Measurements from ENCODE around the gene FREM1.

- TF ChIP-seq POLR2AphosphoS5 (IDR thresholded peaks at IDR 0.05; ENCODE audit: low read depth, low read length) (no peak), CTCF (IDR thresholded peaks at IDR 0.05) (no peak), ZBTB33 (IDR thresholded peaks at IDR 0.05; ENCODE audit: borderline replicate concordance, low read depth) (no peak), FOXM1 (IDR thresholded peaks at IDR 0.05; ENCODE audit: low read depth) (no peak), TAF1 (IDR thresholded peaks at IDR 0.05; ENCODE audit: borderline replicate concordance, low read depth, low read length) (no peak)
These were observed 44.0 kb downstream of the FREM1 start for GRCh38 chr9:14866200-14866749.
